HUES64 (cell line): ENCODE data around the gene TMEM101.
"Not testable (repeated sequence)": the region's sequence is repeated elsewhere in the genome, so short reads cannot be mapped to it uniquely, and the experiment has no call there.

Experiments used
- H3K27ac ChIP-seq: 2 replicates; pipeline ENCODE4 v1.7.0; 2013; ENCODE audit warnings: low read depth, low read length, inconsistent platforms
- H3K27me3 ChIP-seq: 2 replicates; pipeline ENCODE4 v1.6.1; 2013; ENCODE audit warnings: mild to moderate bottlenecking, low read length; ENCODE audit not compliant: insufficient read depth
- H3K36me3 ChIP-seq: 2 replicates; pipeline ENCODE4 v1.6.1; 2013; ENCODE audit warnings: mild to moderate bottlenecking, low read length; ENCODE audit not compliant: insufficient read depth
- H3K4me1 ChIP-seq: 2 replicates; pipeline ENCODE4 v1.6.1; 2013; ENCODE audit warnings: mild to moderate bottlenecking, low read length, moderate library complexity; ENCODE audit not compliant: insufficient read depth
- H3K4me3 ChIP-seq: 2 replicates; pipeline ENCODE4 v1.5.1; 2013; ENCODE audit warnings: mild to moderate bottlenecking, low read length, moderate library complexity
- H3K9ac ChIP-seq: 2 replicates; pipeline ENCODE4 v1.6.1; 2013; ENCODE audit warnings: mild to moderate bottlenecking, low read depth, low read length
- H3K9me3 ChIP-seq: 2 replicates; pipeline ENCODE4 v1.6.1; 2013; ENCODE audit warnings: low read depth, low read length; ENCODE audit not compliant: insufficient read depth
- whole genome bisulfite sequencing: fragments of 150-250, 120-280 bp; methylation state at CpG from one replicate; pipeline ENCODE4 v1.1.7; 2013; ENCODE audit warnings: missing lambda C conversion rate; 5-methylcytosine and 5-hydroxymethylcytosine counted together

The TMEM101 gene

DNA sequence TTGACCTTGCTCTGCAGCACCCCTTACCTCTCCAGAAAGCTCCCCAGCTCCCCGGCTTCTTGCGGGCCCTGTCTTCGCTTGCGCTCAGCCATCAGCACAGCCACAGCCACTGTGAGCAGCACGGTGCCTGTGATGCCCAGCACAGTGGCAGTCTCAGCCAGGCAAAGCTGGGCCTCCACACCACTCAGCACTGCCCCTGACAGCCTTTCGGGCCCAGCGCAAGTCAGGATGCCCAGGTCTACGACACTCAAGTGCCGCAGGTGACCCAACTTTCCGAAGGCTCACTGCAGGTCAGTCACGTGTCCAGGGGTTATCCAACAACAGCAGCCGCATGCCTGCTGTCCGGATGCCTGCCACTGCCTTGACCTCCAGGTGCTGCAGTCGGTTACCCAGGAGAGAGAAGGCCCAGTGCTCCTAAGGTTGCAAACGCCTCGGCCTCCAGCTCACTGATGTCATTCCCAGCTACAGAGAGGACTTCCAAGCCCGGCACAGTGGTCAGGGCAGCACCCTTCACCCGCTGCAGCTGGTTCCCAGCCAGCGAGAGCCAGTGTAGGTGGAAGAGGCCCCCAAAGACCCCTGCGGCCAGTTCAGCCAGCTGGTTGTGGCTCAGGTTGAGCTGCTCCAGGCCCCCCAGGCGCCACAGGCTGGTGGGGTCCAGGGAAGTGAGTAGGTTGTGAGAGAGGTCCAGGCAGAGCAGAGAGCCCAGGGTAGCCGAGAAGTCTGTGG, 8.9 kb upstream of the TMEM101 start:
- H3K27me3 ChIP-seq = no peaks in the 10 kb centered on the region
- H3K4me1 ChIP-seq = no peaks in the 10 kb centered on the region
- peaks cover 15% of the 10 kb centered on the region for H3K36me3 ChIP-seq

DNA sequence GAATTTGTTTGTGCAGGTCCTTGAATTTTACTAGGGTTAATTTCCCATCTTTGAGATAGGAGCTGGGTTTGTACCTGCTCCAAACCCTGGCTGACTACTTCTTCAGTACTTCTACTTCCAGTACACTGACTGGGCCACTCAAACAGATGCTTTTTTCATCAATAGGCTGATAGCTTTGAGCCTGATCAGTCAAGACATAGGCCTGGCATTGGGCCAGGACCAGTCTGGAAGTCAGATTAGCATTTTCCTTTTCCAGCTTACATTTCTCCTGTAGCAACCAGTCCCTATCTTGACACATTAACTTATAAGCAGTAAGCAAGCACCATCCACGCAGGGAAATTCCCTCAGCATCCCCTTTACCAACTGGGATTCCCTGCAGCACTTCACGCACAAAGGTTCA, 7.5 kb upstream of the TMEM101 start:
- H3K27ac ChIP-seq = no peak overlapping the region
- no peaks in the 10 kb centered on the region for H3K27me3 ChIP-seq
- no peak overlapping the region for H3K9ac ChIP-seq
- WGBS = 95% methylated on average over 2 of the region's 2 CpGs
- H3K9me3 ChIP-seq = no peaks in the 10 kb centered on the region
- H3K36me3 ChIP-seq = 0 out of 2 replicates have a peak, but pooled peaks cover 8% of the 10 kb centered on the region
- no peaks in the 10 kb centered on the region for H3K4me1 ChIP-seq
- H3K4me3 ChIP-seq = no peak overlapping the region

More for the DNA sequence above, 8.9 kb upstream of the TMEM101 start:
- H3K9ac ChIP-seq = no peak overlapping the region
- H3K4me3 ChIP-seq = no peak overlapping the region
- 95% methylated on average over 22 of the region's 22 CpGs for WGBS
- no peaks in the 10 kb centered on the region for H3K9me3 ChIP-seq
- no peak overlapping the region for H3K27ac ChIP-seq

DNA sequence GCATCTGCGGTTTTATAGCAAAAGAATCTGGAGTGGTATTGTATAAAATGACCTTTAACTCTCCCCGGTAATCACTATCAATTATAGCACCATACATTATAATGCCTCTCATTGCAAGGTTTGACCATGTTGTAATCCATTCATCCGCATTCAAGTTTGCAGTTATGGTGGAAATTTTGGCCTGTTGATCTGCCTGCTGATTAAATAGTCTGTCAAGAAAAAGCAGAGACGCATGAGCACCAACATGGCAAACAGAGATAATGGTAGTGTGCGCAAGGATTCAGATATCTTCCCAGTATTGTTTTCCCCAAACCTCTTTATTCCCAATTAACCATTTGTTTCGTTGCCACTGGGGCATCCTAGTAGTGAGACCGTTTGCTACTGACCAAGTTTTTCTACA, 6.5 kb upstream of the TMEM101 start:
- H3K4me3 ChIP-seq, H3K9ac ChIP-seq, H3K27ac ChIP-seq, H3K36me3 ChIP-seq, H3K4me1 ChIP-seq, H3K27me3 ChIP-seq, H3K9me3 ChIP-seq: not testable (repeated sequence)
- 90% methylated on average over 5 of the region's 7 CpGs for WGBS

DNA sequence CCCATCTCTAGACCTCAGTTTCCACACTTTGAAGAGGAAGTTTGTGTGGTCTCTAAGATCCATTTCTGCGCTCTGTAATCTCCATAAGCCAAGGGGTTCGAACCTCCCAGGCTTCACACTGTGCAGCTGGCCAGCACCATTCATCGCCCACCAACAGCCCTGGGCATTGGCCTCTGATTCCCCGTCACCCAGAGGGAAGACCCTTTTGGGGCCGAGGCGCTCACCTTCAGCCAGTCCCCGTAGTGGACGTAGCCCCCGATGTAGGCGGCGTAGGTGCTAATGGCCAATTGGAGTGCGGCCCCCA, 678 bp downstream of the TMEM101 start:
- H3K27ac ChIP-seq = peak overlapping the region; percentile 93

DNA sequence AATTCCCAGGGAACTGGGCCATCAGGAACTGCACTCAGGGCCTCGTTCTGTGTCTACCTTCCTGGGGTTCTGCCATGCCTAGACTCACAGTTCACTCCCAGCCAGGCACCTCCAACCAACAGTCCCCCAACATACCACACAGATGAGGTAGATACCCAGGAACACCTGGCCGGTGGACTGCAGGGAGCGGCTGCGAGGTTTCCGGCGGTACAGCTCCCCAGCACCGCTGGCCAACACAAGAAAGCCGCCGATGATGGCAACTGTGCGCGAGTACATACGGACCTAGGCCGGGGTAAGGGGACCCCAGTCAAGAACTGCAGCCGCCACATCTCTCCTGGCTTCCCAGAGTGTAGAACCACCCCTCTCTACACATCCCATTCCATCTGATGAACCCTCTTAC, 1.9 kb downstream of the TMEM101 start:
- no peak overlapping the region for H3K4me3 ChIP-seq
- H3K27me3 ChIP-seq = no peaks in the 10 kb centered on the region
- H3K36me3 ChIP-seq = peaks cover 15% of the 10 kb centered on the region
- no peaks in the 10 kb centered on the region for H3K9me3 ChIP-seq
- H3K9ac ChIP-seq = no peak overlapping the region
- no peak overlapping the region for H3K27ac ChIP-seq
- H3K4me1 ChIP-seq = peaks cover 9% of the 10 kb centered on the region; the same call in 1 of the 2 replicates
- 98% methylated on average over 14 of the region's 14 CpGs for WGBS

More for the DNA sequence above, 678 bp downstream of the TMEM101 start:
- Histone ChIP-seq H3K4me1 (0 out of 2 replicates have a peak, but pooled peaks cover 4% of the 10 kb centered on the region), H3K4me3 (peak overlapping the region; percentile 93), H3K27me3 (no peaks in the 10 kb centered on the region), H3K9me3 (no peaks in the 10 kb centered on the region), H3K9ac (peak overlapping the region; percentile 95), H3K36me3 (peaks cover 15% of the 10 kb centered on the region)
- 11% methylated on average over 12 of the region's 12 CpGs for WGBS

DNA sequence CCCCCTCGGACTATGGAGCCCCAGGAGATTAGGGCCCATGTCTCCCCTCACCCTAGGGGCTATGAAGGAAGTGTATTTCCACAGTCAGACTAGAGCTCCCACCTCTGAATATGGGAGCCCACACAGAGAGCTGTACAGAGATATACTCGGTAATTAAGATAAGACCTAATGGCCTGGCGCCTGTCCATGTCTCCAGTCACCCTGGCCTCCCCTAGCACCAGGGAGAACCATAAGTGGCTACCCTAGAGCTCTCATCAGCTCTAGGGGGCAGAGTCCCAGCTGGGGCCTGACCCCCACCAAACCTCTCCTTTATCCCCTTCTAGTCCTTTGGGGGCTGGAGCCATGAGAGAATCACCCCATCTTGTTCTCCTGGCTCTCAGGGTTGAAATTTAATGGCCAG, 2.4 kb downstream of the TMEM101 start:
- Histone ChIP-seq H3K9ac (no peak overlapping the region), H3K4me1 (peaks cover 12% of the 10 kb centered on the region; the same call in 1 of the 2 replicates), H3K36me3 (peaks cover 15% of the 10 kb centered on the region), H3K27me3 (no peaks in the 10 kb centered on the region), H3K4me3 (no peak overlapping the region), H3K27ac (no peak overlapping the region), H3K9me3 (no peaks in the 10 kb centered on the region)
- WGBS = 95% methylated on average over 3 of the region's 3 CpGs

DNA sequence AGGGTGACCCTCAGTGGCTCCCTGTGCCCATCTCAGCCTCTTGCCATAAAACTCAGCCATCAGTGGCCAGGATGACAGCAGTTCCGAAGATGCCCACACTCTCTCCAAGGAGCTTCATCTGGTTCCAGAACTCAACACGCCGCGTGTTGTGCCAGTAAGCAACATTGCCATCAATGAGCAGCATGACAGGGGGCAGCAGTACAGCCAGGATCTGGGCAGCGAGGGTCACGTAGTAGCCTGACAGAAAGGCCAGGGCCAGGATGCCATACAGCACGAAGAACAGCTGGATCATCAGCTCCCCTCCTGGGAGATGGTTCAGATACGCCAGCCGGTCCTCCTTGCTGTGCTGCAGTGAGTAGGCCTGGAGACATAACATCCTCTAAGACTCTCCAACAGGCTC, 2.9 kb downstream of the TMEM101 start:
- WGBS = 93% methylated on average over 9 of the region's 9 CpGs
- Histone ChIP-seq H3K9me3 (no peaks in the 10 kb centered on the region), H3K27me3 (no peaks in the 10 kb centered on the region), H3K27ac (no peak overlapping the region), H3K4me1 (peaks cover 12% of the 10 kb centered on the region; the same call in 1 of the 2 replicates), H3K9ac (no peak overlapping the region), H3K4me3 (no peak overlapping the region), H3K36me3 (peaks cover 15% of the 10 kb centered on the region)

DNA sequence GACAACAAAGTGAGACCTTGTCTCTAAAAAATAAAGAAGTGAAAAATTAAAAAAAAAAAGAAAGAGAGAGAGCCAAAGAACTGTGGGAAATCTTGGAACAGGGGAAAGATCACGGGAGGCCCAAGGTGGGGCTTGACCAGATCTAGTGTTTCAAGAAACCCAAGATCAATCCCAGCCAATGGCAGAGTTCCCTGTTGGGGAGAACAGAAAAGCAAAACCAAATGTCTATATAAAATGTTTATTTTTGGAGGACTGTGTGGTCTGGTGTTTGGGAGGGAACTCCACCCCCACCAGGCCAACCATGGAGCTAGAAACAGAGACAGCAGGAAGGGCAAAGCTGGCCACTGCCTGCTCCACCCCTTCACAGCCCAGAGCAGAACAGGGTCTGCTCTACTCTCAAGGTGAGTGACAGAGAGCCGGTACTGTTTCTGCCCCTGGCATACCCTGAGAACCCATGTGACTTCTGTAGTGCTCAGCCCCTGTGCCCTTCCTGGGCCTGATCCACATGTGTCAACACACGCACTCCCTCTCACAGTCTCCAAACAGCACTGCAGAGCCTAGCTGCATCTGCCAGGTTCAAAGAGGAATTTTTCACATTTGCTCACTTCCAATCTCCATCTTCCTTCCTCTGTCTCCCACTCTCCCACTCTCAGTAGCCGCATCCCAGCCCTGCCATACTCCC, 3.7 kb downstream of the TMEM101 start:
- WGBS = 69% methylated on average over 4 of the region's 4 CpGs
- H3K36me3 ChIP-seq = peaks cover 15% of the 10 kb centered on the region
- H3K27me3 ChIP-seq = peaks cover 6% of the 10 kb centered on the region
- no peaks in the 10 kb centered on the region for H3K9me3 ChIP-seq
- H3K4me1 ChIP-seq = peaks cover 12% of the 10 kb centered on the region; the same call in 1 of the 2 replicates
- H3K27ac ChIP-seq = no peak overlapping the region
- no peak overlapping the region for H3K4me3 ChIP-seq
- H3K9ac ChIP-seq = no peak overlapping the region

DNA sequence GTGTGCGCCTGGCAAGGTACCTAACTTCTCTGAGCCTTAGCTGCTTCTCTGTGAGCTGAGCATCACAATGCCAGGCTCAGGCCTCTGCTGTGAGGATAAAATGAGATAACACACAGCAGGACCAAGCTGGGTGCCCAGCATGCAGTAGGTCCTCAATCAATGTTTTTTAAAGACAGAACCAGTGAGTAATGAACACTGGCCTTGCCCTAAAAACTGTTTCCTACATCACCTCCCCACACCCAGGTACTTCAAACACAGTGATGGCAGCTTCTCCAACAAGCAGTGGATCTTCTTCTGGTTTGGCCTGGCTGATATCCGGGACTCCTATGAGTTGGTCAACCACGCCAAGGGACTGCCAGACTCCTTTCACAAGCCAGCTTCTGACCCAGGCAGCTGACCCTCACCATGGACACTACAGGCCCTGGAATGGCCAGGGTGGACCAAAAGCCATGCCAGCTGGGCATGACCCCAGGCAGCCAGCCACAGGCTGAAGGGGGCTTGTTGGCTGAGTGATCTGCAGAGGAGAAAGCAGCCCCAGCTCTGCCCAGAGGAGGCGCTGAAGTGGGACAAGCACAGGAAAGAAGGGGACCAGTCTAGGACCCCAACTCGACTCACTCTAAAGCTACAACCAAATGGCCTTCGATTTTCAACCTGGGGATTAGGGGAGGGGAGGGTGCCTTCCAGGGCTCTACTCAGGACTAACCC, 6.4 kb downstream of the TMEM101 start:
- Histone ChIP-seq H3K4me3 (peak overlapping the region; percentile 76), H3K9ac (no peak overlapping the region), H3K4me1 (peaks cover 11% of the 10 kb centered on the region)

DNA sequence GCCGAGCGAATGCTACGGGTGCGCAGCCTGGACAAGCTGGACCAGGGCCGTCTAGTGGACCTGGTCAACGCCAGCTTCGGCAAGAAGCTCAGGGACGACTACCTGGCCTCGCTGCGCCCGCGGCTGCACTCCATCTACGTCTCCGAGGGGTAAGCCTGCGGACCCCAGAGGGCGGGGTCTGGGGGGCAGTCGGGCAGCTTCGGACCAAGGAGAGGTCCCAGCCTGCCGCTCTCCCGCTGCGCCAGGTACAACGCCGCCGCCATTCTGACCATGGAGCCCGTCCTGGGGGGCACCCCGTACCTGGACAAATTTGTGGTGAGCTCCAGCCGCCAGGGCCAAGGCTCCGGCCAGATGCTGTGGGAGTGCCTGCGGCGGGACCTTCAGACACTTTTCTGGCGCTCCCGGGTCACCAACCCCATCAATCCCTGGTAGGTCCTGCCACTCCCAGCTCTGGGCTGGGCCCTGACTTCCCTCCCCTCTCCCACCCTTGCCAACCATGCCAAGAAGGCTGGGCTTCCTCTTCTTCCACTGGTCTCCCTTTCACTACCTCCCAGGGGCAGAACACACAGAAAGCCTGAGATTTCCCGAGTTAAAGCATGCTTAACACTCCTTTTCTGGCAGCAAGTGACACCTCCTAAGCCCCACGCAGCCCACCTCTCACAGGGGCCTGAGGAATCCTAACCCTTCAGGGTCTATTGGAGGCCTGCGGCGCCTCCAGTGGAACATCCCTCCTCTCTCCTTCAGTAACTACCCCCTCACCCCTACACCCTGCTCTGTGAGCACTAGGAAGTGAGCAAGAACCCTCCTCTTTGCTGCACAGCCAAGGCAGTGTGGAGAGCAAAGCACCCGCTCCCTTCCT, 7.2 kb downstream of the TMEM101 start:
- Histone ChIP-seq H3K9ac (peak overlapping the region; percentile 43), H3K27ac (no peak overlapping the region), H3K36me3 (peaks cover 15% of the 10 kb centered on the region), H3K4me3 (peak overlapping the region; percentile 76), H3K9me3 (no peaks in the 10 kb centered on the region), H3K27me3 (peaks cover 32% of the 10 kb centered on the region), H3K4me1 (peaks cover 11% of the 10 kb centered on the region)
- WGBS = 7% methylated on average over 37 of the region's 37 CpGs

More for the DNA sequence above, 6.4 kb downstream of the TMEM101 start:
- Histone ChIP-seq H3K27me3 (peaks cover 32% of the 10 kb centered on the region), H3K36me3 (peaks cover 15% of the 10 kb centered on the region), H3K9me3 (no peaks in the 10 kb centered on the region), H3K27ac (no peak overlapping the region)
- 89% methylated on average over 4 of the region's 6 CpGs for WGBS
